AG08395 (cell line): ENCODE measurements around the gene ADAM8.
"Not testable (repeated sequence)": the region's sequence is repeated elsewhere in the genome, so short reads cannot be mapped to it uniquely, and the experiment has no call there.

Source experiments
- DNase-seq: peaks from one replicate; pipeline ENCODE4 v3.0.0; 2012; ENCODE audit warnings: mixed read lengths, low spot score

ADAM8 gene

DNA sequence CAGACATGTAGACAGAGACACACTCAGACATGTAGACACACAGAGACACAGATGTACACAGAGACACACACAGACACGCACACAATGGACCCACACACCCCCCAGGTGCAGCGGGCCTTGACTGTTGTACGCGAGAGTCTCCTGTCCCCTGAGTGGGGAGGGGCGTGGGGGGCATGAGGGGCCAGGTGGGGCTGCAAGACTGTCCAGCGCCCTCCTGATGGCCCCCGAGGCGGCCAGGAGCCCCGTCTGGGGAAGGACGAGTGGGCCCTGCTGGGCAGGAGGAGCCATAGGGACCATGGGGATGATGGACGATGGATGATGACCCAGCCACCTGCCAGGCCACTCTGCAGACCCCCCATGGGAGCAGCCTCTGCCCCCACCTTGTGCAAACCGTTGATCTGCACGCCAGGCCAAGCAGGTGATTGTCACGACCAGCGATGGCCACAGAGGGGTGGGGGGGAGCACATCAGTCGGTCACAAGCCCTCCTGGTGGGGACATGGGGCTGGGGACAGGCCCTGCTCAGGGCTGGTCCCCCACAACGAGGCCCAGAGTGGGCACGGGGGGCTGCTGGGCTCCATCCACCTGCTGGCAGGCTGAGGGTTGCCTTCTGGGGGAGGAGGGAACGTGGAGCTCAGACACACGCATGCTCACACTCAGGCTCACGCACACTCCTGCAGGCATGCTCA, 27.4 kb downstream of the ADAM8 start:
- no peak for DNase-seq

DNA sequence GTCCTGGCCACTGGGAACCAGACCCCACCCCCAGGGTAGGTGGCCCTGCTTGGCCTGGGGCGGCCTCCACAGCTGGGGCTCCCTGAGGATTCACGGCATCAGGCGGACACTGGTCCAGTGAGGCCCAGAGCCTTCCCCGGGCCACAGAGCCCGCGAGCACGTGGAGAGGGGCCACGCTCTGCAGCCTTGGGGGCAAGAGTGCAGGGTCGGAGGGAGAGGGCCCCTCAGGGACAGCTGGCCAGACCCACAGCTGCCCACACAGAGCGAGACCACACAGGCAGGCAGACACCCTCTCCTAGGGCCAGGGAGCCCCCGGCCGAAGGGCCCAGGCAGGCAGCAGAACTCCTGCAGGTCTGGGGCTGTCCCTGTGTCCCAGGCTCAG, 28.3 kb downstream of the ADAM8 start:
- no peak for DNase-seq

DNA sequence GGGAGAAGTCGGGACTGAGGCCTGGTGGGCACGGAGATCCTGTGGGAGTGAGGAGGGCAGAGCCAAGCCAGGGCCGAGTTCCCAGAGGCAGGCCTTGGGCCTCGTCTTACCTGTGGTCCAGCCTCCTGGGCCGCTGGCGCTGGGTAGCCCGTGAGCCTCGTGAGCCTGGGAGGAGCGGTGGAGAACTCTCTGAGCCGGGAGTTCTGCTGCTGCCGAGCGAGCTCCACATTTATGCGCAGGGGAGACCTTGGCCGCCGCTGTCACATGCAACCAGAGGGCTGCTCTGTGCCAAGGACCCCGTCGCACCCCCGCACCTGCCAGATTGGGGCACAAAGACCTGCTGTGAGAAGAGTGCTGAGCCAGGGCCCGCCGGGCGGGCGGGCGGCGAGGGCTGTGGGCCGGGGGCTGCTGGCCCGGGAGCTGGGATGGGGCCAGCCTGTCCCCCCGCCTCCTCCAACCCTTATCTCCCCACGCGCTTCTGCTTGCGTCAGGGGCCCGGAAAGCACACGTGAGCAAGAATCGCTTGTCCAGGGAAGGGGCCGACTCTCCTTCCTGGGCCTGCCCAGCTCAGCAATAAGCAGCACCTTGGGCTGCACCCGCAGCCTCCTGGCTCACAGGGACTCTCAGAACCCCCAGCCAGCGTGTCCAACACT, 28.9 kb downstream of the ADAM8 start:
- no peak for DNase-seq

DNA sequence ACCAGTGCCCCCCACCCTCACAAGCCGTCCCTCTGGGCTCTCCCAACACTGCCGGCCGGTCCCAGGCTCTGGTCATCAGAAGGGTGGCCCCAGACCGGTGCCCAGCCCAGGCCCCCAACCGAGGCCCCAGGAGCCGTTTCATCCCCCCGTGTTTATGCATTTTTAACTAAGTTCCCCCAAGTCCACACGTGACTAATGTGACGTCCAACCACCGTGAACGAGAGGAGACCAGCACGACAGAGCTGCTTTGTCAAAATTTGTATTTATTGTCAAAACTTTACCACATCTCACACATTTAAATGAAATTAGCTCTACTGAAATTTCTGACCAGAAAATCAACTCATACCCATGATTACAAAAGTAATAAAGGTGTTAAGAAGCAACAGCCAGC, 30.4 kb downstream of the ADAM8 start:
- DNase-seq = no peak

DNA sequence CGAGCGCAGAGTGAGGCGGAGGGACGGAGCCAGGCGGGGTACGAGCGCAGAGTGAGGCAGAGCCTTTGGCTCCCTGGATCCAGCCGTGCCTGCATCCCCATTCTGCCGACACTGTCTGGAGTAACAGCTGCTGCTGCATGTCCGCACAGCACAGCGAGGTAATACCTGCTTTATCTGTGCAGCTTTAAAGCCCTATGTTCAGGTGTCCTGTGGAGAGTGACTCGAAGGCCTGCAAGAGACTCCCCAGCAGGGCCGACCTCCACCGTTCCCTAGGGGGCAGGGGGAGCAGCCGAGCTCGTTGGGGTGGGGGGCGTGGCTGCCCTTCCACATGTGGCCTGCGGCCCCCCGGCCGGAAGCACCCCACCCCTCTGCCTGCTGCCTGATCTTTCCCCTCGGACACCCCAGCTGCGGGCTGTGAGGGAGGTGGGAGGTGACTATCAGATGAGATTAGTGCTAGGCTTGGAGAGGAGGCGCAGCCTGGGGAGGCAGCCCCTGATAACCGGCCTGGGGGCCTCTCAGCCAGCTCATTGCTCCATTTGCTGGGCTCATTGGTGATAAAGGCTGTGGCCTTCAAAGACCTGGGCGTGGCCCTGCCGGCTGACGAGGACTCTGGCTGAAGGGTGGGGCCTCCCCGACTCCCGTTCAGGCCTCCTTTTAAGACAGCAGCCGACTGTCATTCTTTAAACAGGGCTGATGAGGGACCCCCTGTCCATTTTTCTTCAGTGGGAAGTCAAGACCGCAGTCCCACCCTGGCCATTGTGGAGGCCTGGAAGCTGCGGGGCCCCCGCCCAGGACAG, 31.0 kb downstream of the ADAM8 start:
- peak; percentile 50 for DNase-seq

DNA sequence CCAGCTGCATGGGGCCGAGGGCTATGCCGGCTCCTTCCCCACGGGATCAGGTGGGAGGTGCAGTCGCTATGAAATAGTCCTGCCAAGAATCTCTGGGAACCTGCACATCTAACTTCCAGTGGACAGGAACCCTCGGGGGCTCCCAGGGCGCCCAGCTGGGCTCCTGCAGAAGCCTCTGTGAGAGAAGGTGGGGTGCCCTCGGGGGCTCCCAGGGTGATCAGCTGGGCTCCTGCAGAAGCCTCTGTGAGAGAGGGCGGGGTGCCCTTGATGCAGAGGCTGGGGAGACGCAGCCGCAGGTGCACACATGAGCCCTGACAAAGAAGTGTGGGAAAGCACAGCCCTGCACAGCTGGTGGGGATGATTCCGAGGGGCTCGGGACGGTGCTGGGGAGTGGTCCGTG, 33.1 kb downstream of the ADAM8 start:
- no peak for DNase-seq

DNA sequence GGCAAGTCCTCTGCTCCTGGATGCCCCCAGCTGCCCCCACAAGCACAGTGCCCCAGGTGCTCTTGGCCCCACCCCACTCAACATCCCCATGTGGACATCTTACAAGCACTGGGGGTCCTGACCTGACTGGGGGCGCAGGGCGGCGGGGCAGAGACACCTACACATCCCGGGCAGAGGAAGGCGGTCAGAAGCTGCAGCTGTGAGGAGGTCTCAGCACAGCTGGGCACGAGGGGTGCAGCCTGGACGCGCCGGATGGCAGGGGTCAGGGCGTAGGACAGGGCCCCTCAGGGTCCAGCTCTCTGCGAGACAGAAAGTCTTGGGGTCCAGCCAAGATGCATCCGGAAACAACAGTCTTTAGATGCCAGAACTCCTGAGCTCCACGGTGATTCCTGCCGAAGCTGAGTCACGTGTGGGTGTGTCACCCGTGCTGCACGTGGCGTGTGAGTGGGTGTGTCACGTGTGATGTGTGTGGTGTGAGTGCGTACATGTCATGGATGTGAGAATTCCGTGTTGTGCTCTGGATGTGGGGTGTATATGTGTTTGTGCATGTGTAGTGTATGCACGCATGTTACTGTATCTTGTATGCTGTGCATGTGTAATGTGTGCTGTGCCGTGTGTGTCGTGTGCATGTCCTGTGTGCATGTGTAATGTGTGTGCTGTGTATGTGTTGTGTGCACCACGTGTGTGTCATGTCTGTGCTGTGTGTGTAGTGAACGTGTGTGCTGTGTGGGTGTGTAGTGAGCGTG, 33.9 kb downstream of the ADAM8 start:
- DNase-seq = no peak

DNA sequence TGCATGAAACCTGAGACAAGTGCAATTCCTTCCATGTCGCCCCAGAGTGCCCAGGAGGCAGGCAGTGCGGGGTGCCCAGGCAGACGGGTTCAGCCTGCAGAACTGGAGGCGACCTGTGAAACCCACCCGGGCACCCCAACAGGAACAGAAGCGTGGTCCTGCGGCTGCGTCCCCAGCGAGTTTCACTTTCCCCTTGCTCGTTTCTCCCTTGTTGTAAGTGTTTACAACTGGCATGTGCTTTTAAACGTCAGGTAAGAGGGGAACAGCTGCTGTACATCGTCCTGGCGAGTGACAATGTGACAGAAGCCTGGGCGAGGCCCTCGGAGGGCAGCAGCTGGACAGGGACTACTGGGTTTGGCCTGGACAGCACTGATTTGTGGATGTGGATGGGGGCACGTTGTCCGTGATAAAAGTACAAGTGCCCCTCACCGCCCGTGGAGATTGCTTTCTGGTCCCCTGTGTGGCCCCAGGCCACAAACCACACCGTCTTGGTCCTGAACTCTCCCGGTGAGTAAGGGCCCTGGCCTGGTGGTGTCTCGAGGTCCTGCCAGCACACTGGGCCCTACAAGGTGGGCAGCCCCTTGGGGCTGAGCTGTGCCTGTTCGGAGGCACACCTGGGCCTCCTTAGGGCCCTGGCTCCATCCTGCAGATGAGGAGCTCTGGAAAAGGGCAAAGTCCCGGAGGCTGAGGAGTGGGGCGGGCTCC, 35.0 kb downstream of the ADAM8 start:
- no peak for DNase-seq

DNA sequence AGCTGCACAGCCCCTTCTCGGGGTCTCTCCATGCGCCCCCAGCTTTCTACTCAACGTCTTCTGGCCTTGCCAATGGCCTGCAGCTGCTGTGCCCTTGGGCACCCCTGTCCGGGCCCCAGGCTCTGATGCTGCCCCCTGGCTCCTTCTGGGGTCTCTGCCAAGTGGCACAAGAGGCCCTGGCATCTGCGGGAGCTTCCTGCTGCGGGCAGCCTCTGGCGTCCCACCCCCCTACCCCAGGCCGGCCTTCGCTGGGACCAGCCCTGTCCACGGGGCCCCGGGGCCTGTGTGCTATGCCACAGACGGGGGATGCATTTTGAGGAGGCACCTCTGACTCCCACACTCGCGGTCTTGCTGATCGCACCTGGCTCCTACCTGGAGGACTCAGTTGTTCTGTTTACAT, 36.7 kb downstream of the ADAM8 start:
- no peak for DNase-seq

DNA sequence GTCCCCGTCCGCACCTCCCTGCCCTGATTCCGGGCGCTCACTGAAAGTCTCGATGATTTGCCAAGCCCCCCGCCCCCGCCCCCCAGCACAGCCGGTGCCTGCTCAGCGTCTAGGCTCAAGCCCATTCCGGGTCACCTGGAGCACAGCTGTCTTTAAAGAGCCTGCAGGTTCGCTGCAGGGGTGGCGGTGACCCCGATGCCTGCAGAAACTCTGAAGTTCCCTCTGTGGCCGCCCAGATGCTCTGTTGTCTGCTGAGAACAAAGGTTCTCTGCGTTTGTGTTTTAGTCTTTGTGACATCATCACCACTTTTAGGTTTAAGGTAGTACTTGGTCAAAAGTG, 38.2 kb downstream of the ADAM8 start:
- no peak for DNase-seq

DNA sequence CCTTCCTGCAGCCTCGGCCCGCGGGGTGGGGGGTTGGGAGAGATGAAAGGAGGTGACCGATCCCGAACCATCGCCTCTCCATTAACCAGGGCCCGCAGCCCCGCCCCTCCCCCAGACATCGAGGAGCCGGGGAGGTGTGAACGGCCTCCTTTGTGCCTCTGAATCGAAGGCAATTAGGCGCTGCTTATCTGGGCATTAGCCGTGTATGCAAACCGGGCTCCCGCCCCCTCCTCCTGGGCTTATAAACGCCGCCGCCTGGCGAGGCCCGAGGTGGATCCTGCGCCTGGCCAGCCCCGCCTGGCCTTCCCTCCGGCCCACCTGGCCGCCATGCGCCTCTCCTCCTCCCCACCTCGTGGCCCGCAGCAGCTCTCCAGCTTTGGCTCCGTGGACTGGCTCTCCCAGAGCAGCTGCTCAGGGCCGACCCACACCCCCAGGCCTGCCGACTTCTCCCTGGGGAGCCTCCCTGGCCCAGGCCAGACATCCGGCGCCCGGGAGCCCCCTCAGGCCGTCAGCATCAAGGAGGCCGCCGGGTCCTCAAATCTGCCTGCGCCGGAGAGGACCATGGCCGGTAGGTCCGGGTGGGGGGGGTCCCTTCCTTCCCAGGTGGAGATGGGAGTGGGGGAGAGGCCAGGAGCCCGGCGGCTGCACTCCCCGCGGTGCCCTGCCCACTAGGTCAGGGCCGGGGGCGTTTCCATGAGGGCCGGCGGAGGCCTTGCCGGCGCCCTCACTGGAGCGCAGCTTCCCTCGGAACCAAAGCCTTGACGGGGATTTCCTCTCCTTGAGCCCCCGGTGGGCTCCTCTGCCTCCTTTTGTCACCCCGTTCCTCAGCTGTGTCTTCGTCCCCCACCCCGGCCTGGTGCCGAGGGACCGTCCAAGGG, 38.8 kb downstream of the ADAM8 start, which contains the start of gene VENTX:
TSS of gene VENTX (plus strand) at position 268 of the 878 bp plus-strand sequence. CDS start at position 328, 60 bp downstream.
- DNase-seq = no peak

DNA sequence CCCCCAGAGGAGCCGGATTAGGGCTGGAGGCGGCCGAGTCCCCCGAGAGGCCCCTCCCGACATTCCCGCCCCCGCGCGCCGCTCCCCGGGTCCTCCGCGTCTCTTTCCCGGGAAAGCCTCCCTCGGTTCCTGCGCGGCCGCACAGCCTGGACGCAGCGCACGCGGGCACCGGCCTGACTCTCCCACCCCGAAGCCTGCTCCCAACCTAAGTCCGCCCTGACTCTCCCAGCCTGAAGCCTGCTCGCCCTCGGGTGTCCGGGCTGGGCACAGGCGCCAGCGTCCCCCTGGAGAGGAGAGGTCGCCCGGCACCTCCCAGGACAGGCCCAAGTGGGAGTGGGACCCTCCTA, 39.5 kb downstream of the ADAM8 start:
- DNase-seq = no peak

DNA sequence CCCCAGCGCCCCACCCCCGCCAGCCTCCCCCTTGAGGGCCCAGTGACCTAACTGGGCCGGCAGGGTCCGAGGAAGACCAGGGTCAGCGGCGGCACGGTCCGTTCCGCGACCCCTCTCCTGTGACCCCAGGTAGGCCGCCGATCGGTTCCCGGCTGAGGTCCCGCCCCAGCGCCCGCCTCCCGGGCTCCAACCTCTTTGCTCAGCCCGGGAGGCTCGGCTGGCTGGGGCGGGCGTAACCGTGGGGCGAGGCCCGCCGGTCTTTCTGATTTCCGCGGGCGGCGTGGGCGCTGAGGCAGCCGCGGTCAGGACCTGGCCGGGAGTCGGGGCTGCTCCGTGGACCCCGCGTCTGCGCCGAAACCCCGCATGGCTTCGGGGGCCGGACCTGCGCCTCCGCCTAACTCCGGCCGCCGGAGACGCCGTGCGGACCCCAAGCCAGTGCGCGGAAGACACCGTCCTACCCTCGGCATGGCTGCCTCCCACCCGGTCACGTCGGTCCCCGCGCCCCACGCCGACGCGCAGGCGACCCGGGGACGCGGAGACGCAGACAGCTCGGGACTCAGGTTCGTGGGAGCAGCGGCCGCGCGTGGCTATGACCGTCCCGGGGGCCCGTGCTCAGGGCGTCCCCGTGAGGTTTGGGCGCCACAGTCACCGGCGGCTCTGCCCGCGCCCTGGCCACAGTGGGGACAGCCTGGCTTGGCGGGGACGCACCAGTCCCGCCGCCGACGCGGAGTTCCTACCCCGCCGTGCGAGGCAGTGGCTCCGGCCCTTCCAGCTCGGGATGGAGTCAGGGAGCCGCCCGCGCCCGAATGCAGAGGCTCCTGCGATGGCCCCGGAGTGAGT, 40.0 kb downstream of the ADAM8 start:
- DNase-seq = no peak

DNA sequence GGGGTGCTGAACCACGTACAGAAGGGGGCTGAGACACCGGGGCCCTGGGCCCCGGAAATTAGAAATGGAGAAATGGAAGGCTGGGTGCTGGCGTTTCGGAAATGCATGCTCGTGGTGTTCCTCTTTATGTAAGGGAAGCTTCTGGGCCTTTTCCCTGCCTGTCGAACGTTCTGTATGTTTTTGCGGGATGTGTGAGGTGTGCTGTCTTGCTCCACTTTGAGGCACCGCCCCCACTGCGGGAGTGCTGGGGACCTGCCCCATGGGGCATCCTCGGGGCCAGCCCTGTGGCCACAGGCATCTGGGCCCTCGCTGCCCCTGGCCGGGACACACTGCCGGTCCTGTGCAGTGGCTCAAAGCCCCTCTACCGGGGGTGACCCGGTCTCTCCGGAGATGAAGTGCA, 40.7 kb downstream of the ADAM8 start:
- no peak for DNase-seq

DNA sequence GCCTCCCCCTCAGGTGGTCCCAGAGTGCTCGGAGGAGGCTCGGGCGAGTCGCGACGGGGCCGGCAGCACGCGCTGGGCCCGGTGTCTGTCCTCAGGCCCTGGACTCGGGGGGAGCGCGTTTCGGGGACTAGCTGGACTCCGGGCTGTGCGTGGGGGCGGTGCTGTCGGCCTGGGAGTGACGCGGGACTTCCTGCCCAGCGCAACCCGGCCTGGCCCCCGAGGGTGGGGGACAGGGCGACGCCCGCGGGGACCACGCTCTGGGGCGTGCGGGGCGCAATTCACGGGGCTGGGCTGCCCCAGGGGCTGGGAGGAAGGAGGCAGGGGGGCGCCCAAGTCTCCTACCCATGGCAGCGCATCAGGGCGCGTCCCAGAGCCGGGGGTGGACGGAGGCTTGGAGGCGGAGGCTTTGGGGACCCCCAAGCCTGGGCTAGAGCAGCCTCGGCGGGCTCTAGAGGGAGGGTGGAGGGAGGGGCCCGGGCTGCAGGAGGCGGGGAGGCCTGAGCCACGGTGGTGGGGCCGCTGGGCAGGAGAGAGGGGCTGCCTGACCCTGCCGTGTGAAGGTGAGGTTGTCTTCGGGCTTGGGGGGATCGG, 41.3 kb downstream of the ADAM8 start:
- no peak for DNase-seq

DNA sequence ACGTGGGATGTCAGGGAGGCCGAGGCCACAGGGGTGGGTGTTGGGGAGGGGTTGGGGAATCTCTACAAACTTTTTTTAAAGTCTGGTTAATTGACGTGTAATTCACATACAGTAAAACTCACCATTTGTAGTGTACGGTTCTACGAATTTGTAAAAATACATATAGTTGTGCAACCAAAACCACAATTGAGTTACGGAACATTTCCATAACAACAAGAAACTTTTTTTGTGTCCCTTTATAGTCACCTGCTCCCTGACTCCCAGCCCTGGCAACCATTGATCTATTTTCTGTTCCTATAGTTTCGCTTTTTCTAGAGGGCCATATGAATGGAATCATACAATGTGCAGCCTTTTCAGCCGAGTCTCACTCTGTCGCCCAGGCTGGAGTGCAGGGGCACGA, 41.9 kb downstream of the ADAM8 start:
- DNase-seq = not testable (repeated sequence)

DNA sequence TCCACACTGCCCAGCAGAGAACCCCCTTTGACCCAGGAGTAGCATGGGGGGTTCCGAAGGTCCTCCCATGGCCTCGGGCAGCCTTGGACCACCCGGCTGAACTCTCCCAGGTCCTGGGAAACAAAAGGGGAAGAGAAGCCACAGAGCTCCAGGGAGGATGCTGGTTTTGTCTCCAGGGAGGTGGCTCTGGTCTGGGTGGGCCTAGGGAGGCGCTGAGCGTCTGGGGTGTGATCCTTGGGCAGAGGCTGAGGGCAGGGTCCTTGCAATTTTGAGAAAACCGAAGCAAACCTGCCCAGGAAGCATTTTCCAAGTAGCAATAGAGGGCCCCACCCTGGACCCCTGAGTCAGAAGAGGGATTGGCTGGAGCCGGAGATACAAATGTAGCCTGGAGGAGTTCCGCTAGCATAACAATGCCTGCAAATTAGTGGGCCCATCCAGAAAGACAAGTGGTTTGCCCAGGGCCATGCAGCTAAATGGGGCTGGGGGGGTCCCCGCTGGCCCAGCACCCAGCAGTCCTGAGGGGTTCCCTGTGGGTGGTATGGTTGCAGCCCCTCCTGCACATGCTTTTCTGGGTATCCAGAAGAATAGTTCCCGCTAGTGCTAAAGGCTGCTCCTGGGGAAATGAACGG, 44.6 kb downstream of the ADAM8 start:
- no peak for DNase-seq

DNA sequence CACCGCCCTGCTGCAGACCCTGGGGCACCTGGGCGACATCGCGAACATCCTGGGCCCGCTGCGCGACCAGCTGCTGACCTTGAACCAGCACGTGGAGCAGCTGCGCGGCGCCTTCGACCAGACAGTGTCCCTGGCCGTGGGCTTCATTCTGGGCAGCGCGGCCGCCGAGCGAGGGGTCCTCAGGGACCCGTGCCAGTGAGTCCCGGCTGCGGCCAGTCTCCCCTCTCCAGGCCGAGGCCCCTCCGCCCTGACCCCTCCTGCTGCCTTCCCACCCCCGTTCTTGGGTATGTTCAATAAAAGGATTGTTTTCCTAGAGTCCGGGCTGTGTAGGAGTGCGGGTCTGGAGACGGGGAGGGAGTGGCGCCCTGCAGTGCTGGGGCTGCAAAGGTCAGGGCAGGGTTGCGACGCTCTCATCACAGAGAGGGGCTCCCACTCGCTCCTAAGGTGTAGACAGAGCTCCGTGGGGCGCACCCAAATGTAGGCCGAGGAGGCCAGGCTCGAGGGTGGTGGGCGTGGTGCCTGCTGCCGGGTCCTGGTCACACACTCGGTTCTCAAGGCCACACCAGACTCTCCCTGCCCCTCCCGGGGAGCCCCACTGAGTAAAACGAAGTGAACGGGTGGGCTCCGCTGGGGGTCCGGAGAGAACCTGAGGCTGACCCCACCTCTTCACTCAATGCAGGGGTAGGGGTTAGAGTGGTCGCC, 45.3 kb downstream of the ADAM8 start:
- DNase-seq = no peak
